ENCODE data around the gene PBX1.

PBX1 gene

DNA sequence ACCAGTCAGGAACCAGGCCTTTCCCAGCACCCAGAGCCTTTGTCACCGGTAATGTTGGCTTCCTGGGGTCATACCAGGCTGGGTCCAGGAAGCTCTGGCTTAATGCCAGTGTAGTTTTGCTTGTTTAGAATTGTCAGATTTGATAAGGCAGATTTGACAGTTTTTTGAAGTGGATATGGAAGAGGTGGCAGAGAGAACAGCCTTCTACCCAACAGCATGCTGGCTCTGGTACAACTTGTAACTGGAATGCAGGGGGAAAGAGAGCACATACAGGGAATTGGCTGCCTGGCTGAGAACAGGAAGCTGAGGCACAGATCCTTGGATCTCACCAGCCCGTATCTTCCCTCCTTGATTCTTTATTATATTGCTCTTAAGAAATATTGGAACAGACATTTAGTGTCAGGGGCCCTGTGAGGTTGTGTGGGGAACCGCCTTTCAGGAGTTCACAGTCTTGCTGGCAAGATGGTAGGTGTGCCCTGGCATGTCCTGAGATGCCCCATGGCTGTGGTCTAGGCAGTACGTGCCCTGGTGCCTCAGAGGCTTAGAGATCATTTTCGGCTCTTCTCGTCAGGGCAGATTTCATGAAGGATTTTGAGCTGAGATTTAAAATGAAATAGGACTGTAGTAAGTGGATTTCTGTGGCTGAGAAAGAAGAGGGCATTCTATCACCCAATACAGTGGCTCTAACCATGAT lies 227.0 kb downstream of the PBX1 start:
- no peak for TF ChIP-seq POLR2AphosphoS5 (IDR thresholded peaks at IDR 0.05; ENCODE audit: low read depth, low read length)
- TF ChIP-seq TAF1 (IDR thresholded peaks at IDR 0.05; ENCODE audit: borderline replicate concordance, insufficient read depth, low read length), result no peak
- TF ChIP-seq REST (IDR thresholded peaks at IDR 0.05; ENCODE audit: insufficient read depth in 1 of 2, low read depth in 2 of 2, low read length in 2 of 2), result no peak
- no peak for TF ChIP-seq FOXP2 (optimal IDR thresholded peaks at IDR 0.05; ENCODE audit: borderline replicate concordance, extremely low read depth, extremely low read length, insufficient read depth)
- TF ChIP-seq SIN3A (IDR thresholded peaks at IDR 0.05; ENCODE audit: borderline replicate concordance, insufficient read depth, low read length), result no peak

- TF ChIP-seq REST (IDR thresholded peaks at IDR 0.05; ENCODE audit: insufficient read depth in 1 of 2, low read depth in 2 of 2, low read length in 2 of 2) (no peak), FOXP2 (optimal IDR thresholded peaks at IDR 0.05; ENCODE audit: borderline replicate concordance, extremely low read depth, extremely low read length, insufficient read depth) (no peak), SIN3A (IDR thresholded peaks at IDR 0.05; ENCODE audit: borderline replicate concordance, insufficient read depth, low read length) (no peak), TAF1 (IDR thresholded peaks at IDR 0.05; ENCODE audit: borderline replicate concordance, insufficient read depth, low read length) (no peak), POLR2AphosphoS5 (IDR thresholded peaks at IDR 0.05; ENCODE audit: low read depth, low read length) (no peak)
Observed at GRCh38 chr1:164786980-164787833, 228.2 kb downstream of the PBX1 start.

- TF ChIP-seq FOXP2 (optimal IDR thresholded peaks at IDR 0.05; ENCODE audit: borderline replicate concordance, extremely low read depth, extremely low read length, insufficient read depth) (no peak), TAF1 (IDR thresholded peaks at IDR 0.05; ENCODE audit: borderline replicate concordance, insufficient read depth, low read length) (no peak), REST (IDR thresholded peaks at IDR 0.05; ENCODE audit: insufficient read depth in 1 of 2, low read depth in 2 of 2, low read length in 2 of 2) (no peak), POLR2AphosphoS5 (IDR thresholded peaks at IDR 0.05; ENCODE audit: low read depth, low read length) (no peak), SIN3A (IDR thresholded peaks at IDR 0.05; ENCODE audit: borderline replicate concordance, insufficient read depth, low read length) (no peak)
Observed at GRCh38 chr1:164787834-164788231, 228.8 kb downstream of the PBX1 start.

DNA sequence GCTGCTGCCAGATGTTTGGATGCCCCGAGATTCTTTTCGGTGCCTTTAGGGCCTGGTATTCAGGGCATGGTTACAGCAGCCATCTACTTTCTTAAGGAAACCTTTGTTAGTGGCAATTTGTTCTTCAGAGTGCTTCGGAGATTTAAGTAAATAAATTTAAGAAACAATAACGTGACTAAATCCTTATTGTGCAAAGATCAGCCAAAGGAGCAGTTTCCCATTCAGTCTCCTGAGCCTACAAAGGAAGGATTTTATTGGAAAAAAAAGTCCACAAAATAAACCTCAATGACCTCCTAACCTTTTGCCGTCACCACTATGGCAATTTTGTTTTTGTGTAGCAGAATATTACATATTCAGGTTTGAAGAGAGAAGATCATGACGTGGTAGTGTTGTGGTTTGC lies 231.1 kb downstream of the PBX1 start:
- no peak for TF ChIP-seq FOXP2 (optimal IDR thresholded peaks at IDR 0.05; ENCODE audit: borderline replicate concordance, extremely low read depth, extremely low read length, insufficient read depth)
- TF ChIP-seq SIN3A (IDR thresholded peaks at IDR 0.05; ENCODE audit: borderline replicate concordance, insufficient read depth, low read length), result no peak
- TF ChIP-seq POLR2AphosphoS5 (IDR thresholded peaks at IDR 0.05; ENCODE audit: low read depth, low read length), result no peak
- no peak for TF ChIP-seq TAF1 (IDR thresholded peaks at IDR 0.05; ENCODE audit: borderline replicate concordance, insufficient read depth, low read length)
- no peak for TF ChIP-seq REST (IDR thresholded peaks at IDR 0.05; ENCODE audit: insufficient read depth in 1 of 2, low read depth in 2 of 2, low read length in 2 of 2)
